Liver (tissue), 9 donors: Measurements from ENCODE around the gene TMEM59. TPM values are rescaled to one million over a fixed set of nuclear protein-coding genes. Genes with fewer than 3 reads are reported as not detected.
"Not testable (repeated sequence)": the region's sequence is repeated elsewhere in the genome, so short reads cannot be mapped to it uniquely, and the experiment has no call there.

ENCODE experiments used
- DNase-seq: peaks from one replicate; pipeline ENCODE4 v3.0.0-alpha.2; 2017; ENCODE audit warnings: low spot score
- H3K27ac ChIP-seq, 2 donors: one replicate each; pipeline ENCODE4 v1.7.0; 2013; ENCODE audit warnings: inconsistent platforms in 2 of 2, low read length in 2 of 2, control low read depth in 1 of 2, low read depth in 1 of 2, mild to moderate bottlenecking in 1 of 2
- H3K27me3 ChIP-seq, 4 donors: one replicate each; pipeline versions ENCODE4 v1.6.1 to v1.7.0; 2013; ENCODE audit warnings: low read length in 3 of 4, inconsistent platforms in 1 of 4, mild to moderate bottlenecking in 1 of 4, moderate library complexity in 1 of 4; ENCODE audit not compliant: control insufficient read depth in 4 of 4, insufficient read depth in 4 of 4
- H3K36me3 ChIP-seq, 4 donors: one replicate each; pipeline versions ENCODE4 v1.6.1 to v1.7.0; 2013; ENCODE audit warnings: low read length in 3 of 4, mild to moderate bottlenecking in 3 of 4, low read depth in 1 of 4, moderate library complexity in 1 of 4; ENCODE audit not compliant: control insufficient read depth in 4 of 4, insufficient read depth in 3 of 4
- H3K4me1 ChIP-seq, 4 donors: one replicate each; pipeline versions ENCODE4 v1.6.1 to v1.7.0; 2013; ENCODE audit warnings: low read length in 3 of 4, mild to moderate bottlenecking in 3 of 4, moderate library complexity in 1 of 4; ENCODE audit not compliant: control insufficient read depth in 4 of 4, insufficient read depth in 4 of 4
- H3K4me3 ChIP-seq, 3 donors: one replicate each; pipeline versions ENCODE4 v1.6.1 to v1.7.0; 2013; ENCODE audit warnings: low read length in 3 of 3, control low read depth in 1 of 3, low read depth in 1 of 3, mild to moderate bottlenecking in 1 of 3
- H3K9ac ChIP-seq, 2 donors: one replicate each; pipeline ENCODE4 v1.7.0; 2013; ENCODE audit warnings: low read length in 2 of 2, mild to moderate bottlenecking in 2 of 2, moderate library complexity in 2 of 2, control low read depth in 1 of 2, low read depth in 1 of 2
- H3K9me3 ChIP-seq, 4 donors: one replicate each; pipeline versions ENCODE4 v1.6.1 to v1.7.0; 2013; ENCODE audit warnings: low read length in 3 of 4; ENCODE audit not compliant: control insufficient read depth in 4 of 4
- EGR1 ChIP-seq, 2 donors: IDR thresholded peaks; 2 replicates each; pipeline ENCODE4 v1.6.1; 2016 to 2018; ENCODE audit warnings: antibody characterized with exemption in 2 of 2, low read depth in 2 of 2
- FOXA1 ChIP-seq: IDR thresholded peaks from 2 replicates; pipeline ENCODE4 v1.6.1; 2016; ENCODE audit warnings: antibody characterized with exemption
- FOXA2 ChIP-seq: IDR thresholded peaks from 2 replicates; pipeline ENCODE4 v1.6.1; 2016; ENCODE audit warnings: antibody characterized with exemption
- GABPA ChIP-seq, 2 donors: IDR thresholded peaks in 1 of 2; conservative IDR thresholded peaks in 1 of 2; 2 replicates each; pipeline ENCODE4 v1.6.1; 2016; ENCODE audit warnings: antibody characterized with exemption in 2 of 2, mild to moderate bottlenecking in 1 of 2, moderate library complexity in 1 of 2
- HNF4A ChIP-seq, 2 donors: conservative IDR thresholded peaks; 2 replicates each; pipeline ENCODE4 v1.6.1; 2016; ENCODE audit warnings: antibody characterized with exemption in 2 of 2, mild to moderate bottlenecking in 2 of 2
- HNF4G ChIP-seq: IDR thresholded peaks from 2 replicates; pipeline ENCODE4 v1.6.1; 2016; ENCODE audit warnings: antibody characterized with exemption
- JUND ChIP-seq, 2 donors: IDR thresholded peaks; 2 replicates each; pipeline ENCODE4 v1.6.1; 2016; ENCODE audit warnings: antibody characterized with exemption in 2 of 2
- NR2F2 ChIP-seq: IDR thresholded peaks from 2 replicates; pipeline ENCODE4 v1.6.1; 2016; ENCODE audit warnings: antibody characterized with exemption
- RAD21 ChIP-seq, 2 donors: IDR thresholded peaks; 2 replicates each; pipeline ENCODE4 v1.6.1; 2016; ENCODE audit warnings: antibody characterized with exemption in 2 of 2, mild to moderate bottlenecking in 2 of 2
- RXRA ChIP-seq, 2 donors: IDR thresholded peaks; 2 replicates each; pipeline ENCODE4 v1.6.1; 2017 to 2018; ENCODE audit warnings: antibody characterized with exemption in 2 of 2, mild to moderate bottlenecking in 1 of 2
- SP1 ChIP-seq: IDR thresholded peaks from 2 replicates; pipeline ENCODE4 v1.6.1; 2018; ENCODE audit warnings: antibody characterized with exemption, mild to moderate bottlenecking
- TAF1 ChIP-seq: conservative IDR thresholded peaks from 2 replicates; pipeline ENCODE4 v1.6.1; 2016; ENCODE audit warnings: antibody characterized with exemption, mild to moderate bottlenecking
- YY1 ChIP-seq: IDR thresholded peaks from 2 replicates; pipeline ENCODE4 v1.6.1; 2016; ENCODE audit warnings: antibody characterized with exemption, mild to moderate bottlenecking
- WGBS: extraction: QIAGEN DNeasy Blood & Tissue Kit; methylation state at CpG from one replicate; pipeline ENCODE4 v1.1.7; 2013; 5-methylcytosine and 5-hydroxymethylcytosine counted together
- polyA plus RNA-seq, 2 donors: library from polyadenylated mRNA; stranded (reverse) in 1 of 2; unstranded in 1 of 2; fragments of 200-250 nt in 1 of 2; fragments of >200 nt in 1 of 2; fragmentation: Nextera tagmentation in 1 of 2; extraction: Ambion mirVana in 1 of 2; gene quantifications; one replicate each; pipeline versions ENCODE4 v1.2.1 to v1.2.3, GENCODE V29; 2013 to 2015
- total RNA-seq, 2 donors: library from RNA; depleted of rRNA; stranded (reverse); fragments of >200 nt; gene quantifications; one replicate each; pipeline ENCODE4 v1.2.3, GENCODE V29; 2014
- TF ChIP-seq, protein P1 (sequence below): IDR thresholded peaks from 2 replicates; pipeline ENCODE4 v1.6.1; 2016; ENCODE audit warnings: antibody characterized with exemption
- TF ChIP-seq, protein P2 (sequence below): IDR thresholded peaks from 2 replicates; pipeline ENCODE4 v1.6.1; 2016; ENCODE audit warnings: antibody characterized with exemption
- TF ChIP-seq, protein P3 (sequence below): IDR thresholded peaks from 2 replicates; pipeline ENCODE4 v1.6.1; 2016; ENCODE audit warnings: antibody characterized with exemption
- TF ChIP-seq, protein P4 (sequence below): IDR thresholded peaks from 2 replicates; pipeline ENCODE4 v1.6.1; 2016; ENCODE audit warnings: antibody characterized with exemption, mild to moderate bottlenecking
- TF ChIP-seq, protein P5 (sequence below): fragments of 150-350 bp; IDR thresholded peaks from 2 replicates; pipeline ENCODE4 v1.5.1; 2017; ENCODE audit warnings: improper control_type of control experiment, low read depth, low read length; ENCODE audit not compliant: missing input control
- donor health status: healthy.
- donor health status: healthy.
- donor health status: healthy.
- donor health status: healthy.
- donor health status: healthy.

Gene TMEM59
- total and polyA plus RNA-seq, 4 donors, result 255 to 436 (median 279) TPM

DNA sequence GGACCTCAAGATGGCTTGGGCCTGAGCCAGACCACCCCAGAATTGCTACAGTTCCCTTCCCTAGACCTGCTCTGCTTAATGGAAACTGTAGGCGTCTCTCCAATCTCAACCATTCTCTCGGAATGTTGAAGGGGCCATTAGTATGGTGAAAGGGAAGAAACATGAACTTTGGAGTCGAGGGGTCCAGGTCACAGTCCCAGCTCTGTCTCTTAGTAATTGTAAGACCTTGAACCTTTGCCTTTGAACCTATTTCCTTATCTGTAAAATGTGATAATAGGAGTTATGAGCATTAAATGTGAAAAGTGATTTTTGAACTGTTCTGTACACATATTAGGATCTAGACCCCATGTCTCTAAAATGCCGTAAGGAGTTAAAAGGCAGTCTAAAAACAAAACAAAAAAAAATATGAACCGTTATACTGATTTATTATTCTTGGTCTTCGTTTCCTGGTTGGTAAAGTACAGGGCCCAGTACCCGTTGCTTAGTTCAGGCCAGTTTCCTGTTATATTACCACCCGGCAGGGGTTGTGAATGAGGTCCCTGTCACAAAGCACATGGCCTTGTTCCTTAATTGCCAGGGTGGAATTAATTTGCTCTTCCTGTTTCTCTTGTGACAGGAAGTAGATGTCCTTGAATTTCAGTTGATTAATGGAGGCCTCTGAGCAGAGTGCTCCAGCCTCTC lies 42.7 kb upstream of the TMEM59 start:
- no peak overlapping the region for H3K27ac ChIP-seq
- no peaks in the 10 kb centered on the region for H3K27me3 ChIP-seq
- peaks cover 0 to 2% (median 0%) of the 10 kb centered on the region in 4 donors for H3K36me3 ChIP-seq
- no peak for DNase-seq
- WGBS, result 69% methylated on average over 8 of the region's 8 CpGs
- no peak overlapping the region for H3K9ac ChIP-seq
- peaks cover 3 to 19% (median 9%) of the 10 kb centered on the region in 4 donors for H3K4me1 ChIP-seq
- H3K9me3 ChIP-seq, result no peaks in the 10 kb centered on the region
- no peak overlapping the region for H3K4me3 ChIP-seq
- TF ChIP-seq, protein P1, sequence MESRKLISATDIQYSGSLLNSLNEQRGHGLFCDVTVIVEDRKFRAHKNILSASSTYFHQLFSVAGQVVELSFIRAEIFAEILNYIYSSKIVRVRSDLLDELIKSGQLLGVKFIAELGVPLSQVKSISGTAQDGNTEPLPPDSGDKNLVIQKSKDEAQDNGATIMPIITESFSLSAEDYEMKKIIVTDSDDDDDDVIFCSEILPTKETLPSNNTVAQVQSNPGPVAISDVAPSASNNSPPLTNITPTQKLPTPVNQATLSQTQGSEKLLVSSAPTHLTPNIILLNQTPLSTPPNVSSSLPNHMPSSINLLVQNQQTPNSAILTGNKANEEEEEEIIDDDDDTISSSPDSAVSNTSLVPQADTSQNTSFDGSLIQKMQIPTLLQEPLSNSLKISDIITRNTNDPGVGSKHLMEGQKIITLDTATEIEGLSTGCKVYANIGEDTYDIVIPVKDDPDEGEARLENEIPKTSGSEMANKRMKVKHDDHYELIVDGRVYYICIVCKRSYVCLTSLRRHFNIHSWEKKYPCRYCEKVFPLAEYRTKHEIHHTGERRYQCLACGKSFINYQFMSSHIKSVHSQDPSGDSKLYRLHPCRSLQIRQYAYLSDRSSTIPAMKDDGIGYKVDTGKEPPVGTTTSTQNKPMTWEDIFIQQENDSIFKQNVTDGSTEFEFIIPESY, result no peak
- TF ChIP-seq, protein P2, sequence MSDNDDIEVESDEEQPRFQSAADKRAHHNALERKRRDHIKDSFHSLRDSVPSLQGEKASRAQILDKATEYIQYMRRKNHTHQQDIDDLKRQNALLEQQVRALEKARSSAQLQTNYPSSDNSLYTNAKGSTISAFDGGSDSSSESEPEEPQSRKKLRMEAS, result peak; percentile 66
- no peak for TF ChIP-seq FOXA2
- no peak for TF ChIP-seq SP1
- TF ChIP-seq EGR1 (IDR thresholded peaks at IDR 0.05; ENCODE audit: low read depth in 2 of 2), result peak in 1 of 2 donors; percentile 12
- TF ChIP-seq, protein P3, sequence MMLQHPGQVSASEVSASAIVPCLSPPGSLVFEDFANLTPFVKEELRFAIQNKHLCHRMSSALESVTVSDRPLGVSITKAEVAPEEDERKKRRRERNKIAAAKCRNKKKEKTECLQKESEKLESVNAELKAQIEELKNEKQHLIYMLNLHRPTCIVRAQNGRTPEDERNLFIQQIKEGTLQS, result no peak
- TF ChIP-seq HNF4A (conservative IDR thresholded peaks at IDR 0.05), result peak in 1 of 2 donors; percentile 51
- TF ChIP-seq GABPA (IDR thresholded peaks at IDR 0.05 in 1 of 2, conservative IDR thresholded peaks at IDR 0.05 in 1 of 2), result peak; percentile 14 to 29
- no peak for TF ChIP-seq YY1
- no peak for TF ChIP-seq FOXA1
- TF ChIP-seq RAD21 (IDR thresholded peaks at IDR 0.05), result peak in 1 of 2 donors; percentile 6
- TF ChIP-seq RXRA (IDR thresholded peaks at IDR 0.05), result no peak
- no peak for TF ChIP-seq HNF4G
- no peak for TF ChIP-seq TAF1
- TF ChIP-seq, protein P4, sequence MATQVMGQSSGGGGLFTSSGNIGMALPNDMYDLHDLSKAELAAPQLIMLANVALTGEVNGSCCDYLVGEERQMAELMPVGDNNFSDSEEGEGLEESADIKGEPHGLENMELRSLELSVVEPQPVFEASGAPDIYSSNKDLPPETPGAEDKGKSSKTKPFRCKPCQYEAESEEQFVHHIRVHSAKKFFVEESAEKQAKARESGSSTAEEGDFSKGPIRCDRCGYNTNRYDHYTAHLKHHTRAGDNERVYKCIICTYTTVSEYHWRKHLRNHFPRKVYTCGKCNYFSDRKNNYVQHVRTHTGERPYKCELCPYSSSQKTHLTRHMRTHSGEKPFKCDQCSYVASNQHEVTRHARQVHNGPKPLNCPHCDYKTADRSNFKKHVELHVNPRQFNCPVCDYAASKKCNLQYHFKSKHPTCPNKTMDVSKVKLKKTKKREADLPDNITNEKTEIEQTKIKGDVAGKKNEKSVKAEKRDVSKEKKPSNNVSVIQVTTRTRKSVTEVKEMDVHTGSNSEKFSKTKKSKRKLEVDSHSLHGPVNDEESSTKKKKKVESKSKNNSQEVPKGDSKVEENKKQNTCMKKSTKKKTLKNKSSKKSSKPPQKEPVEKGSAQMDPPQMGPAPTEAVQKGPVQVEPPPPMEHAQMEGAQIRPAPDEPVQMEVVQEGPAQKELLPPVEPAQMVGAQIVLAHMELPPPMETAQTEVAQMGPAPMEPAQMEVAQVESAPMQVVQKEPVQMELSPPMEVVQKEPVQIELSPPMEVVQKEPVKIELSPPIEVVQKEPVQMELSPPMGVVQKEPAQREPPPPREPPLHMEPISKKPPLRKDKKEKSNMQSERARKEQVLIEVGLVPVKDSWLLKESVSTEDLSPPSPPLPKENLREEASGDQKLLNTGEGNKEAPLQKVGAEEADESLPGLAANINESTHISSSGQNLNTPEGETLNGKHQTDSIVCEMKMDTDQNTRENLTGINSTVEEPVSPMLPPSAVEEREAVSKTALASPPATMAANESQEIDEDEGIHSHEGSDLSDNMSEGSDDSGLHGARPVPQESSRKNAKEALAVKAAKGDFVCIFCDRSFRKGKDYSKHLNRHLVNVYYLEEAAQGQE, result no peak
- TF ChIP-seq JUND (IDR thresholded peaks at IDR 0.05), result no peak
- peak; percentile 79 for TF ChIP-seq NR2F2
- TF ChIP-seq, protein P5, sequence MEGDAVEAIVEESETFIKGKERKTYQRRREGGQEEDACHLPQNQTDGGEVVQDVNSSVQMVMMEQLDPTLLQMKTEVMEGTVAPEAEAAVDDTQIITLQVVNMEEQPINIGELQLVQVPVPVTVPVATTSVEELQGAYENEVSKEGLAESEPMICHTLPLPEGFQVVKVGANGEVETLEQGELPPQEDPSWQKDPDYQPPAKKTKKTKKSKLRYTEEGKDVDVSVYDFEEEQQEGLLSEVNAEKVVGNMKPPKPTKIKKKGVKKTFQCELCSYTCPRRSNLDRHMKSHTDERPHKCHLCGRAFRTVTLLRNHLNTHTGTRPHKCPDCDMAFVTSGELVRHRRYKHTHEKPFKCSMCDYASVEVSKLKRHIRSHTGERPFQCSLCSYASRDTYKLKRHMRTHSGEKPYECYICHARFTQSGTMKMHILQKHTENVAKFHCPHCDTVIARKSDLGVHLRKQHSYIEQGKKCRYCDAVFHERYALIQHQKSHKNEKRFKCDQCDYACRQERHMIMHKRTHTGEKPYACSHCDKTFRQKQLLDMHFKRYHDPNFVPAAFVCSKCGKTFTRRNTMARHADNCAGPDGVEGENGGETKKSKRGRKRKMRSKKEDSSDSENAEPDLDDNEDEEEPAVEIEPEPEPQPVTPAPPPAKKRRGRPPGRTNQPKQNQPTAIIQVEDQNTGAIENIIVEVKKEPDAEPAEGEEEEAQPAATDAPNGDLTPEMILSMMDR, result no peak

DNA sequence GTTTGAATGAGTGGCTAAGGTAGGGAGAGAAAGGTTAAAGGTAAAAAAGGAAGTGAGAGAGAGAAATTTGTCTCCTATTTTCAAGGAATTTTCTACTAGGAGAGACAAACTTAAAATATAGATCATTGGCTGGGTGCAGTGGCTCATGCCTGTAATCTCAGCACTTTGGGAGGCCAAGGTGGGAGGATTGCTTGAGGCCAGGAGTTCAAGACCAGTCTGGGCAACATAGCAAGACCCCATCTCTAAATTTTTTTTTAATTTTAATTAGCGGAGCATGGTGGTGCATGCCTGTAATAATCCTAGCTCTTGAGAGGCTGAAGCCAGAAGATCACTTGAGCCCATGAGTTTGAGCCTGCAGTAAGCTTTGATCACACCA lies 41.7 kb upstream of the TMEM59 start:
- H3K9ac ChIP-seq, H3K27me3 ChIP-seq, H3K4me3 ChIP-seq, H3K9me3 ChIP-seq, H3K36me3 ChIP-seq, DNase-seq: not testable (repeated sequence)
- WGBS, result 51% methylated on average over 1 of the region's 1 CpG
- H3K4me1 ChIP-seq, result peaks cover 3 to 19% (median 9%) of the 10 kb centered on the region in 4 donors
- H3K27ac ChIP-seq, result peak overlapping the region; percentile 65 to 70
